ENCODE results near the gene CYP2U1.

- TF ChIP-seq, protein P1, sequence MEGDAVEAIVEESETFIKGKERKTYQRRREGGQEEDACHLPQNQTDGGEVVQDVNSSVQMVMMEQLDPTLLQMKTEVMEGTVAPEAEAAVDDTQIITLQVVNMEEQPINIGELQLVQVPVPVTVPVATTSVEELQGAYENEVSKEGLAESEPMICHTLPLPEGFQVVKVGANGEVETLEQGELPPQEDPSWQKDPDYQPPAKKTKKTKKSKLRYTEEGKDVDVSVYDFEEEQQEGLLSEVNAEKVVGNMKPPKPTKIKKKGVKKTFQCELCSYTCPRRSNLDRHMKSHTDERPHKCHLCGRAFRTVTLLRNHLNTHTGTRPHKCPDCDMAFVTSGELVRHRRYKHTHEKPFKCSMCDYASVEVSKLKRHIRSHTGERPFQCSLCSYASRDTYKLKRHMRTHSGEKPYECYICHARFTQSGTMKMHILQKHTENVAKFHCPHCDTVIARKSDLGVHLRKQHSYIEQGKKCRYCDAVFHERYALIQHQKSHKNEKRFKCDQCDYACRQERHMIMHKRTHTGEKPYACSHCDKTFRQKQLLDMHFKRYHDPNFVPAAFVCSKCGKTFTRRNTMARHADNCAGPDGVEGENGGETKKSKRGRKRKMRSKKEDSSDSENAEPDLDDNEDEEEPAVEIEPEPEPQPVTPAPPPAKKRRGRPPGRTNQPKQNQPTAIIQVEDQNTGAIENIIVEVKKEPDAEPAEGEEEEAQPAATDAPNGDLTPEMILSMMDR (conservative IDR thresholded peaks at IDR 0.05 in 1 of 2, IDR thresholded peaks at IDR 0.05 in 1 of 2; ENCODE audit: low read depth in 1 of 2, low read length in 2 of 2): no peak
- no peak for TF ChIP-seq EZH2 (IDR thresholded peaks at IDR 0.05; ENCODE audit: low read length, missing control alignments)
Observed at GRCh38 chr4:107989537-107990386, 58.4 kb downstream of the CYP2U1 start, which contains the start of gene HADH.

Measured in fibroblast of lung (primary cell).